ENCODE data around the gene NID1.
"Not testable (repeated sequence)": the region's sequence is repeated elsewhere in the genome, so short reads cannot be mapped to it uniquely, and the experiment has no call there.

The NID1 gene

DNA sequence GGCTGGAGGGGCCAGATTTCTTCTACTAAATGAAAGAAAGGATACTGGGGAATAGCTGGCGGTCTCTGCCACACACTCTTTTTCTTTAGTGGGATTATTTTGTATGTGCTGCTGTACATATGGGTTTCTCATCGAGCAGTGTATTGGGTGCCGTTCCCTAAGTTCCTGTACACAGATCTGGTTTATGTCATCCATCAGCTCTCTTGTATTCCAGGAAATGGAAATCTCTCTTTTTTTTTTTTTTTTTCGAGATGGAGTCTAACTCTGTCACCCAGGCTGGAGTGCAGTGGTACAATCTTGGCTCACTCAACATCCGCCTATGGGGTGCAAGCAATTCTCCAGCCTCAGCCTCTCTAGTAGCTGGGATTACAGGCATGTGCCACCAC lies 27.0 kb upstream of the NID1 start:
- no peak for DNase-seq

DNA sequence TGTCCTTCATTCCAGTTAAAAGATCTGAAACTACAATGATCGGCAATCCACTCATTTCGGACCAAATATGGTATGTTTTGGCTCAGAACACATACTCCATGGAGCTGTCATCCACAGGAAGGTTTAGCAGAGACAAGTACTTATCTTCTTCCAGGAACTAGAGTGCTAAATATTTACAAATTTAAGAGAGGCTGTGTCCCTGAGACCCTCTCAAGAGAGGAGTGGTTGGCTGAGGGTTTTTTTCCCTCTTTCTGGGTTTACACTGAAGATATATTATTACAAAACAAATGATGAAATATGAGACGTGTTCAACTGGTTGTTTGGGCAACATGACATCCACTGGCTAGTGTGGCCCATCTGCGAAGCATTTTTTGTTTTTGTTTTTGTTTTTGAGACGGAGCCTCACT lies 25.9 kb upstream of the NID1 start:
- DNase-seq = no peak

DNA sequence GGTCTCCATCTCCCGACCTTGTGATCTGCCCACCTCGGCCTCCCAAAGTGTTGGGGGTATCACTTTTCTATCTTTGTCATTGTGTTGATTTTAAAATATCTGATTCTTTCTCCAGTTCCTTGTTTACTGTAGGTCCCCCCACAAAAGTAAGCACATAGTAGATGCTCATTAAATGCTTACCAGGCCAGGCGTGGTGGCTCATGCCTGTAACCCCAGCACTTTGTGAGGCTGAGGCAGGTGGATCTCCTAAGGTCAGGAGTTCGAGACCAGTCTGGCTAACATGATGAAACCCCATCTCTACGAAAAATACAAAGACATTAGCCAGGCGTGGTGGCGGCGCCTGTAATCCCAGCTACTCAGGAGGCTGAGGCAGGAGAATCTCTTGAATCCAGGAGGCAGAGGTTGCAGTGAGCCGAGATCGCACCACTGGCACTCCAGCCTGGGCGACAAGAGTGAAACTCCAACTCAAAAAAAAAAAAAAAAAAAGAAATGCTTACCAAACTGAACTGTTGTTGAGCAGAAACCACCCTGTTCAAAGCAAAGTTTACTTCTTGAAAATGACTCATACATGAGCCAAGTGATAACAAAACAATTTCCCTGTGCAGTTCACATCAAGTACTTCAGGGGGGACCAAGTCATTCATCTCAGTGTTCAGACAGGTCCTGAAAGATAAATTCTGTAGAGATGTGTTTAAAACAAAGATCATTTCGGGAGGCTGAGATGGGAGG lies 24.3 kb upstream of the NID1 start:
- no peak for DNase-seq

DNA sequence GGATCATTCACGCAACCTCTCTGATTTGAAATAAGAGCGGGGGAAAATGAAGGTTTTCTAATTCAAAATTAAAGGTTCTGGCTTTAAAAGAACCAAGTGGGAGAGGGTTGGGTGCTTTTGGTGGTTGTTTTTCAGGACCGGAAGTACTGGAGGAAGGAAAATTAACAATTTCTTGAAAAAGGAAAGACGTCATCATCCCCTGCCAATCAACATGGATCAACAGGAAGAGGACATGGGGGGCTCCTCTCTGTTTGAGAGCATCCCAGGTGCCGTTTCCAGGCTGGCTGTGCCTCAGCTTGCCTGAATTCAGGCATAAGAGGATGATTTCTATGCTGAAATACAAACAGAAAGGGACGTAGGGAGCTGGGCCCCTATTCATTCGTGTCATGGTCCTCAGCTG lies 21.6 kb upstream of the NID1 start:
- no peak for DNase-seq

DNA sequence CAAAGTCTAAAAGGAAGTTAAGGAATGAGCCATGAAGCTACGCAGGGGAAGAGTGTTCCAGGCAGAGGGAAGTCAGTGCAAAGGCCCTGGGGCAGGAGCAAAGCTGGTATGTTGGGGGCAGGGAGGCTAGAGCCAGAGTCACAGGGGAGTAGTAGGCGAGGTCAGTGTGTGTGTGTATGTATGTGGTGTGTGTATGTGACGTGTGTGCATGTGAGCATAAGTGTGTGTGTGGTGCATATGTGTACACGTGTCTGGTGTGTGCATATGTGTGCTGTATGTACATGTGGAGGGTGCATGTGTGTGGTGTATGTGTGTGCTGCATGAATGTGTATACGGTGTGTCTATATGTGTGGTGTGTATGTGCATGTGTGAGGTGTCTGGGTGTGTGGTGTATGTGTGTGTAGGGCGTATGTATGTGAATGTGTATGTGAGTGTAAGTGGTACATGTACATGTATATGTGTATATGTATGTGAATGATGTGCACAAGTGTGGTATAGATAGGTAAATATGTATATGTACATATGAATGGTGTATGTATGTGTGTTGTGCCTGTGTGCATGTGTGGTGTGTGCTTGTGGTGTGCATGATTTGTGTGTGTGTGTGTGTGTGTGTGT lies 20.8 kb upstream of the NID1 start:
- no peak for DNase-seq

DNA sequence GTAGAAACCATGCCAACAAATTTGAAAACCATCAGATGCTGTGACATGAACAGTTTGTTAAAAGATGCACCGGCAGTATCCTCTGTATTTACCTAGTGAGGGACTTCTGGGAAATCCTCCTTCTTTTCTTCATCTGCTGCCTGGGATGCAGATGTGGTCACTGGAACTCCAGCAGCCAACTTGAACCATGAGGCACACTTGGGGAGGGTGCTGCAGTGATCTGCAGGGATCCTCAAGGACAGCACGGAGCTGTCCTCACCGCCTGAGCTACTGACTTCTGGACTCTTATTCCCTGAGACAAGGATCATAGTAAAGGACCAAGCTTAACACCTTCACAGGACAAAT lies 19.5 kb upstream of the NID1 start:
- no peak for DNase-seq

DNA sequence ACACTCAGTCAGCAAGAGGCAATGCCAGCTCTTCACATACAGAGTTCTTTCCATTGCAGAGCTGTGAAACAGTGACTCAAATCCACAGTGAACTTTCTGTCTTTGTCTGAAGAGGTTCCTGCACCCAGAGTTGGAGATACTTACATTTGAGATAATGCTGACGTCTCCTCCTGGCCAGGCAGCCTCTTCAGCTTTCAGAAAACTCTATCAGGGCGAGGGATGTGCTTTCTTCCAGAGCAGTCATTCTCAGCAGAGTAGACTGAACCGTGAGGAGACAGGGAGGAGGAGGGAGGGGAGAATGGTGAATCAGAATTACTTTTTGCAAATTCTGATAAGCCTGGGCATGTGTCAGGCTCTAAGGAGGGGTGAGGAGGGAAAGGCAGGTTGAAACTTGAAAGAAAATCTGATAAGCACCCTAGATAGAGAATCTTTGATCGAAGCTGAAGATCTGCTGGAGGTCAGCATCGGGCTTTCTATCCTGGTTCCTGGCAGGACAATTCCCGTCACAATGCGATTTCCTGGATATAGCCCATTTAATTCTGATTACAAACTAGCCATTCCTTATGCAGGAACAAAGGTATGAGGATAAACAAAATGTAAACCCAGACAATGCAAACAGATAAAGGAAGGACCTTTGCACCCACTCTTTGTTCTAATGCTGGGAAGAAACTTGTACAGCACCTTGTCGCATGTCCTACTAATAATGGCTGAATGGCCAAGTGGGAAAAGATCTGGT lies 18.9 kb upstream of the NID1 start:
- DNase-seq = no peak

DNA sequence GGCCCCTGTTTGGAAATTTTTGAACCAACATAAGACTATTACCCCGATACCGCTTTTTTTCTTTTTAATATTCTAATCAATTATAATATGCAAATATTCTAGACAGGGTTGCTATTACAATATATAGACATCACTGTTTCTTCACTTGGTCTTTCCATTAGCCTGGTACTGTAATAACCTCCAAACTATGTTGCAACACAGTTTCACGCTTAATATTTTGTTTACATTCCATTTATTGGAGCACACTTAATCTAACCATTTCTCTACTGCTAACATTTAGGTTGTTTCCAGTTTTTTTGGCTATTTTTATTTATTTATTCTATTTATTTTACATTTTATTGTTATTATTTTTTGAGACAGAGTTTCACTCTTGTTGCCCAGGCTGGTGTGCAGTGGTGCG lies 17.6 kb upstream of the NID1 start:
- DNase-seq = no peak

DNA sequence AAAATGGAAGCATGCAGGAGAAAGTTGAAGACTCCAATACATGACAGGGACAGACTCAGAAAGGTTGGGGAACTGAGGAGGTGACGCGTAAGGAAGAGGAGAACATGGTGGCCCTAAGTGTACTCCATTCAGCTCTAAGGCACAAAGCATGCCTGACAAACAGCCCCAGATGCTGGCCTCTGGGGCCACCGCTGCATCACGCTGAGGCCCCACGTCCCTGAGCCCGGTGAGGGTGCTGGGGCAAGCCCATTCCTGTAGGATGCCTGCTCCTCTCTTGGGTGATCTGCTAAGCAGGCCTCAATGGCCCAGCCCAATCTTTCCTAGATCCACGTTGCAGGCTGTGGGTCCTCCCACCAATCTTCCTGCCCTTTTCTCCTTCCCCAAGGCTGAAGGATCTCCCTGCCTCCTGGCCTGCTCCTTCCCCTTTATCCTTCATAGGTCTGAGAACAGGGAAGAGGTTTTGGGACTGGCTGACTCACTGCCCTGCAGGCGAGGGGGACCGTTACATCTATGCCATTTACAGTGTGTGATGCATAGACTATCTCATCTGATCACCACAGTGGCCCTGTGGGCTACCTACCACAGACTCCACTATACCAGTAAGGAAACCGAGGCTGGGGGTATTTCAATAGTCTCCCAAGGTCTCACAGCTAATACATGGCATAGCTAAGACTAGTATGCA lies 16.8 kb upstream of the NID1 start:
- no peak for DNase-seq

DNA sequence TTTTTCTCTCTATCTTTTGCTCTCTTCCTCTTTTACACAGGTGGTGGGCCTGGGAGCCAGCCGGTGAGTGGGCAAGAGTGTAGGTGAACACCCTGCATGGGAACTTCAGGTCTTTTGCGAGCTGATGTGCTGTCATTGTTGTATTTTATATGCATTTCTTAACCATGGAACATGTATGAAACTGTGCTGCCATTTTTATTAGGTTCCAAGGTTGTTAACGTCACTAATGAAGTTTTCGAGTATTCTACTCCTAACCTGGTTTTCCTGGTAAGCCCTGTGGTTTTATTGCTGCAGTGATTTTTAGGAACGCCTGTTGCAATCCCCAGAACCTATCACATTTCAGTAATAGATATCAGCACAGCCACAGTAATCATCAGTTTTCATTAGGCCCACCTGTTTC lies 14.8 kb upstream of the NID1 start:
- no peak for DNase-seq

DNA sequence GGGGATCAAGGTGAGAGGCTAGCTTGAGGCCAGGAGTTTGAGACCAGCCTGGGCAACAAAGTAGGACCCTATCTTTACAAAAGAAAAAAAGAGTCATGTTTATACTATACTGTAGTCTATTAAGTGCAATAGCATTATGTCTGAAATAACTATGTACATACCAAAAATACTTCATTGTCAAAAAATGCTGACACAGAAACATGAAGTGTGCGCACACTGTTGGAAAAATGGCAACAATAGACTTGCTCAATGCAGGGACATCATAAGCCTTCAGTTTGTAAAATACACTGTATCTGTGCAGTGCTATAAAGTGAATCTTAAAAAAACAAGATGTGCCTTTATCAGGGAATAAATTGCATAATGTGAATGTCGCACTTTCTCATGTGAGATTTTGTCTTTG lies 14.1 kb upstream of the NID1 start:
- DNase-seq = no peak

DNA sequence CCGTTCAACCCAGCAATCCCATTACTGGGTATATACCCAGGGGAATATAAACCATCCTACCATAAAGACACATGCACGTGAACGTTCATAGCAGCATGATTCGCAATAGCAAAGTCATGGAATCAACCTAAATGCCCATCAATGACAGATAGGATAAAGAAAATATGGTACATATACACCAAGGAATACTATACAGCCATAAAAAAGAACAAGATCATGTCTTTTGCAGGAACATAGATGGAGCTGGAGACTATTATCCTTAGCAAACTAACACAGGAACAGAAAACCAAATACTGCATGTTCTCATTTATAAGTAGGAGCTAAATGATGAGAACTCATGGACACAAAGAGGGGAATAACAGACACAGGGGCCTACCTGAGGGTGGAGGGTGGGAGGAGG lies 13.2 kb upstream of the NID1 start:
- not testable (repeated sequence) for DNase-seq

DNA sequence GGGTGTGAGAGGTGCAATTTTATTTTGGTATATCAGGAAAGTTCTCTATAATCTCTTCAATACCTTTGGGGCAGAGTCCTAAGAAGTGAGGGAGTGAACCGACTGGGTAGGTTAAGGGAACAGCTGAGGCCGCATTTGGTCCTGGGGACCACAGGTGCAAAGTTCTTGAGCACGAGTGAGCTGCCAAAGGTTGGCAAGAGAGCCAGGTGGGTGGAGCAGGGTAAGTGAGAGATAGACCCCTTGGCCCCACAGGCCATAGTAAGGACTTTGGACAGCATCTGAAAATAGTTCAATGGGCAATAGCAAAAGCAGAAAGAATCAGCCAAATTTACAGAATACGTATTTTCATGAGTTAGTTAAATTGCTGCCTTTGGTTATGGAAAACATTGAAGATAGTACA lies 11.0 kb upstream of the NID1 start:
- DNase-seq = no peak

DNA sequence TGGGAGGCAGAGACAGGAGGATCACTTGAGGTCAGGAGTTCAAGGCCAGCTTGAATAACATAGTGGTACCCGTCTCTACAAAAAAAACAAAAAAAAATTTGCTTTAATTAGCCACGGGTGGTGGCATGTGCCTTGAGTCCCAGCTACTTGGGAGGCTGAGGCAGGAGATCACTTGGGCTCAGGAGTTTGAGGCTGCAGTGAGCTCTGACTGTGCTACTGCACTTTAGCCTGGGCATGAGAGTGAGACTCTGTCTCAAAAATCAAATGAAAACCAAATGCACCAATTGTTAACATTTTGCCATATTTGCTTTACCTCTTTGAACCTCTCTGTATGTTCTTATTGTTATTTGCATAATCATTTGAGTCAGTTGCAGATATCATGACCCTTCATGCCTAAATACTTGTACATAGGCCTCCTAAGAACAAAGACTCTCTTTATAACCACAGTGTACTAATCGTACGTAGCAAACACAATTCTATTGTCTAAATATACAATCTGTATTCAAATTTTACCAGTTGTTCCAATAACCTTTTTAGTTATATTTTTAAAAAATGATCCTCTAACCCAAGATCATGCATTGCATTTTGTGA lies 8.5 kb upstream of the NID1 start:
- no peak for DNase-seq

DNA sequence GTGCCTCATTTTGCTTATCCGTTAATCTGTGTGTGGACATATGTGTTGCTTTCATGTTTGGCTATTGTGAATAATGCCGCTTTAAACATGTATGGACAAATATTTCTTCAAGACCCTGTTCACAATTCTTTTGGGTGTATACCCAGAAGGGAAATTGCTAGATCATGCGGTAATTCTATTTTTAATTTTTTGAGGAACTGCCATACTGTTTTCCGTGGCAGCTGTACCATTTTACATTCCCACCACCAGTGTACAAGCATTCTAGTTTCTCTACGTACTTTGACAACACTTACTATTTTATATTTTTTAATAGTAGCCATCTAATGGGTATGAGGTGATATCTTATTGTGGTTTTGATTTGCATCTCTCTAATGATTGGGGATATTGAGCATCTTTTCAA lies 7.1 kb upstream of the NID1 start:
- DNase-seq = no peak

DNA sequence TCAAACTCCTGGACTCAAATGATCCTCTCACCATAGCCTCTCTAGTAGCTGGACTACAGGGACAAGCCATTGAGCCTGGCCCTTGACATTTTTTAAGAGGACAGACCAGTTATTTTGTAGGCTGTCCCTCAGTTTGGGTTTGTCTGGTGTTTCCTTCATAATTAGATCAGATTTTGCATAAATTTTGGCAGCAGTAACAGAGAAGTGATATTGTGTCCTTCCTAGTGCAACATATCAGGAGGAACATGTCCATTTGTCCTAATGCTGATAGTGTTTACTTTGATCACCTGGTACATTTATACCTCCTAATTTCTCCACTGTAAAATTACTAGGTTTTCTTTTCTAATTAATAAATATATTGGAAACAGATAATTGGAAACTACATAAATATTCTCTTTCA lies 5.9 kb upstream of the NID1 start:
- DNase-seq = no peak

DNA sequence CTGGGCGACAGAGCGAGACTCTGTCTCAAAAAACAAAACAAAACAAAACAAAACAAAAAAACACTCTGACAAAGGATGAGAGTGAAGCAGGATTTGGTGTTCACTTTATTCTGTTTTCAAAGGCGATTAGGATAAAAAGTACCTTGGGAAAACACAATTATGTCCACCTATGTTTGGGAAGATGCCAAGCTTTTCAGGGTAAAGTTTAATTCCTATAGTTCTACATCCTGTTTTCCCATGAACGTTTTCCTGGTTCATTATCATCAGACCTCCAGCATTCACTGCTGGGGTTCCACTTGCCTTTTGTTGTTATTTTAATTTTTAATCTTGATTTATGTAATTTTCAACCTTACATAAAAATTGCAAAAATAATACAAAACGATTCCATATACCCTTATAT lies 4.9 kb upstream of the NID1 start:
- DNase-seq = no peak

DNA sequence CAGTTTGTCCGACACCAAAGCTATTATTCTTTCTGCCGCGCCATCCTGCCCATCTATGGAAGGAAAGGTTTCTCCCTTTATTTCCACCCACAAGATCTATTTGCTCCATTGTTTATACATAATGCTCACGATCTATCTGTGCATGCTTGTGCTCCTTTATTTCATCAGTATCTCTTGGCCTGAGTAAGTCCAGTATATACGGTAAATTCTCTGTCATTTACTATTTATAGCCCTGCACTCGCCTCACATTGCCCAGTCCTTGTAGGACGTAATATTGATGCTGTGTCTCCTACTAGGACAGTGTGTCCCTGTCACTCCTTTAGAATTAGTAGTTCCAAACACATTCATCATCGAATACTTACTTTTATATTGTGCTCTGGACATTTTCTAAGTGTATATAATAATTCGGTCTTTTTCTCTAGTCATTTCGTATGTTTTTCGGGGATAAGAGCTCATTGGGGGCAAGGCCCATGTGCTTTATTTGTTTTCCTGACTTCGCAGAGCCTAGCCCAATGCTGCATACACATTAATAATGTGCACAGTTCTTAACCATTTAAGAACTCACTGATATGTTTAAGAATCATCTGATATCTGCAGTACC lies 3.1 kb upstream of the NID1 start:
- no peak for DNase-seq

DNA sequence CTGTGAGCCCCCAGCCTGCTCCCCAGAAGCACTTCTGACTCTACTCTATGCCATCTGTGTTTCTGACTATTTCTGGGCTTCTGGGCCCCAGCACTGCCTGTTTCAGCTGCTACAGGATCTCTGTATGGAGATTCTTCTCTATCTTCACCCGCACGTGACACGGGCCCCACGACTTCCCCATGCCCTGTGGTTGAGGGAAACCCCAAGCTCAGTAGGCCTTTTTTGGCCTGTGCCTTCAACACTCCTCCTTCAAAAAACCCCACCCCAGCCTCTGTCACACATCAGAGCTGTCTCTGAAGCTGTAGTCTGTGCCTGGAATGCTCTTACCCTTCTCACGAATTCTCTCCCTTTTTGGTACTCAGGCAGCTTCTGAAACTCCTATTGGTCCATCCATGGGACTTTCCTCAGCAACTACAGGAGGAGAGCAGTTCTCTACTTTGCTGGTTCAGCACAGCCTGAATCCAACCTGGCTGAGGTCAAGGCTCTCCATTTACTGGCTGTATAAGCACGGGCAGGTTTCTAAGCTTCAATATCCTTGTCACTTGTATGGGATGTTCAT lies 2.0 kb upstream of the NID1 start:
- peak in 1 of 4 experiments; percentile 8 for DNase-seq

DNA sequence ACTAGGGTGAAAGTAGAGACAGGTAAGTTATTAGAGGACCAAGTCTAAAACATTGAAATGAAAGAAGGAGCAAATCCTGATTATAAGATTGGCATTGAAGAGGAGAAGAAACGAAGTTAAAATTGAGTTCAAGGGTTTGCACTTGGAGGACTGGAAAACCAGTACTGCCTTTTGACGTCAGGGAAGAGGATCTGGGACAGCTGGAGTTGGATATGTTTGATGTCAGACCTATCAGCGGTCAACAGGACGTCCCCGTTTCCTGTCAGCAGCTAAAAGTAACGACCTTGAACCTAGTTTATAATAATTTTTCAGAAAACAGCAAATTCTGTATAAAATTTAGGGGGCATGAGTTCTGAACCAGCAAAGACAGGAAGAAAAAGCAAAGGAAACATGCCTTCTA lies 1.2 kb upstream of the NID1 start:
- DNase-seq = no peak

DNA sequence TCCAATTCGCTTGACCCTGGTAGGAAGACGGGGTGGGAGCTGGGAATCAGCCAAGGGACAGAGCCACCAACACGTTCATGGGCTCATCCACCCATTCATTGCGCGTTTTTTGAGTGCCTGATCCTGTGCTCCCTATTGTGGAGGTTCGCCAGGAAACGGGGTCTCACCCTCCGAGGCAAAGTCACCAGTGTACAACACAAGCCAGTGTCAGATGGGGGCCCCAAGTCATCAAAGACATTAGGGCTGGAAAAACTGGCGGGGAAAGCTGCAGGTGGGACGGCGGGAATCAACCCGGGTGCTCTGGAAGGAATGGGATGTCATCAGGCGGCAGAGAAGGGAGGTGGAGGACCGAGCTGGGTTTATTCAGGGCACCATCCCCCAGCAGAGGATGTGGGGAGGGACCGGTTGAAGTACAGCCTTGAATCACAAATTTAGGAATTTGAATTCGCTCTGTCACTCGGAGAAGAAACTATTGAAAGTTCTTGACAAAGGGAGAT lies 667 bp upstream of the NID1 start:
- DNase-seq = no peak

DNA sequence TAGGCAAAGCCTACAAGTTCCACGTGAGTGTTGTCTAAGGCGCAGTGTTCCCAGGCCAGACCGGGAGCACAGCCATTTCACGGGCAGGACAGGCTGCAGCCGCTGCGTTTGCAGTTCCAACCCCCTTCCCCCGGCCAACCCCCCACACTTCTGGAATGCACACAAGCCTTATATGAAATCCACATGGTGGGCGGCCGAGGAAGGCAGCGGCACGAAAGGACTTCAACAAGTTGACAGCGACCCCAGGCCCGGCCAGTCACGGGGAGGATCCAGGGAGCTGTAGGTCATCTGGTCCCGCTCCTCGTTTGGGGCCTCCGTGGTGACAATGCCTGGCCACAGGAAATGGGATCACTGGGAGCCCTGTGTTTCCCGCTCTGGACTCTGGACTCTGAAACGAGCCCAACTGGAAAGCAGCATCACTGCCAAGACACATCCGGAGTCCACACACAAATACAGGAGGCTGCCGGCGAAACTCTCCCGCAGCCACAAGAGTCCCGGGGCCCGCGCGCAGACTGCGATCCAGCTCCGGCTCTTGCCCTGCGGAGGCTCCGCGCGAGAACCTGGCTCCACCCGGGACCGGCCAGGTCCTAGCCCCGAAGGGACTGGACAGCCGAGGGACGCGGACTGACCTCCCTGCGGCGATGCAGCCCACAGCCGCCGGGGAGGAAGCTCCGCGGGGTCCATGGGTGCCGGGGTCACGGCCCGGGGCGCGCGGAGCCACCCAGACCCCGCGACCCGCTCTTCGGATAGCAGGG lies 794 bp downstream of the NID1 start:
- DNase-seq = no peak
